Caki2 (cell line): ENCODE measurements around the gene HTRA3. TPM values are rescaled to one million over a fixed set of nuclear protein-coding genes. Genes with fewer than 3 reads are reported as not detected.
"Not testable (repeated sequence)": the region's sequence is repeated elsewhere in the genome, so short reads cannot be mapped to it uniquely, and the experiment has no call there.

Experiments
- DNase-seq: peaks from one replicate; pipeline ENCODE4 v3.0.0-alpha.2; 2015; ENCODE audit warnings: low read depth
- in situ Hi-C: cut with HindIII; loops from 2 replicates; pipeline ENCODE4 v1.10.0; 2016; ENCODE audit warnings: low sequenced_read_pairs, low pct_unique_long_range_greater_than_20kb, mixed read lengths
- total RNA-seq: library from RNA; depleted of rRNA; stranded (reverse); fragments of >200 nt; shearing (Covaris generic); gene quantifications from 2 replicates; pipeline ENCODE4 v1.2.3, GENCODE V29; 2014; ENCODE audit warnings: low replicate concordance

Gene HTRA3
- total RNA-seq, 1 experiment from 2014 or later, result not detected

DNA sequence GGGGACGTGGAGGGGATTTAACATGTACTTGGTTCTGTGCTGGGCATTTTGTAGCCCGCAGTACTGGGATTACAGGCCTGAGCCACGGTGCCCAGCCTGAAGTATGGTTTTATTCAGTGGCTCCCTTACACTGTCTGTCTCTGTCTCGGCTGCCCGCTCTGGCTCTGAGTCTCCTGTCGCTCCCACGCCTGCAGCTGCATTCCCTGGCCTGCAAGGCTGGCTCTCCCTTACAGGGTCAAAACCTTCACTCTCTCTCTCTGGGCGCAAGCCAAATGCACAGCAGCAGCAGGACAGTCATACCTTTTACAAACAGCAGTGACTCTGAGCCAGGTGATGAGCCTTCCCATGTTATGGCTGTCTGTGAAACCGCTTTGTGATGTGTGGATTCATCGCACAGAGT, 72.1 kb downstream of the HTRA3 start:
- in situ Hi-C loops, result no loop called here

GRCh38 chr4:8342651-8343261, 73.2 kb downstream of the HTRA3 start:
- DNase-seq, result no peak
- in situ Hi-C loops, result no loop called here

More for the DNA sequence above, 72.1 kb downstream of the HTRA3 start:
- no peak for DNase-seq

- in situ Hi-C loops, result no loop called here
- DNase-seq, result no peak
Measured at GRCh38 chr4:8343262-8343966, 73.9 kb downstream of the HTRA3 start.

DNA sequence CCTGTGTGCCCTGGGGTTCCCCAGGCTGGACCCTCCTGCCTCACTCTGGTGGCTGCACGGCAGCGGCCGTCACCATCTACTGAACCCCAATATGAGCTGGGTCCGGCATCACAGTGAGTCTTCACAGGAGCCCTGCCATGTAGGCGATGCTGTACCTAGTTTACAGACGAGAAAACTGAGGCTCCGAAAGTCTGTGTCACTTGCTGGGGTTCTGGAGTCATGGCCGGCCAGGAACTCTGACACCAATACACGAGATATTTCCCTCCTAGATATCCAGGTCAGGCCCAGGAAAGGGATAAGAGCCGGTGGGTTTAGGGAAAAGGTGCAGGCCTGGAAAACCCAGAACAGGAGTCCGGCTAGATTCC, 74.4 kb downstream of the HTRA3 start:
- in situ Hi-C loops, result no loop called here
- no peak for DNase-seq

DNA sequence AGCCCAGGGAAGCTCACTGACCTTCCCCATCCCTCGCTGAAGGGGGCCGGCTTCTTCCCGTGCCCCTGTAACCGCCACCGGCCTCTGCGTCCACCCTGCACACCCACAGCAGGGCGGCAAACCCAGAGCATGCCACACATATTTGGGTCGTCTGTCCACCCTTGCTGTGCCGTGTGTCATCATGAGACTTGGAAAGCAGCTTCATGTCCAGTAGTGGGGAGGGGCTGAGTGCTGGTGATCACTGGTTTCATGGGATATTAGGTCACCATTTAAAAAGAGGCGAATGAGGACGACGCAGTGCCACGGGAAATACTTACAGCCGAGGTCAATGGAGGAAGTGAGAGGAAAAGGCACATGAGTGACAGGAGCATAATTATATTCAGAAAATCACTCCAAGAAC, 74.8 kb downstream of the HTRA3 start:
- in situ Hi-C loops, result no loop called here
- DNase-seq, result no peak

- in situ Hi-C loops, result no loop called here
- DNase-seq, result no peak
Measured at GRCh38 chr4:8345053-8345945, 75.7 kb downstream of the HTRA3 start.

GRCh38 chr4:8345946-8346814, 76.6 kb downstream of the HTRA3 start:
- in situ Hi-C loops, result no loop called here
- DNase-seq, result no peak

DNA sequence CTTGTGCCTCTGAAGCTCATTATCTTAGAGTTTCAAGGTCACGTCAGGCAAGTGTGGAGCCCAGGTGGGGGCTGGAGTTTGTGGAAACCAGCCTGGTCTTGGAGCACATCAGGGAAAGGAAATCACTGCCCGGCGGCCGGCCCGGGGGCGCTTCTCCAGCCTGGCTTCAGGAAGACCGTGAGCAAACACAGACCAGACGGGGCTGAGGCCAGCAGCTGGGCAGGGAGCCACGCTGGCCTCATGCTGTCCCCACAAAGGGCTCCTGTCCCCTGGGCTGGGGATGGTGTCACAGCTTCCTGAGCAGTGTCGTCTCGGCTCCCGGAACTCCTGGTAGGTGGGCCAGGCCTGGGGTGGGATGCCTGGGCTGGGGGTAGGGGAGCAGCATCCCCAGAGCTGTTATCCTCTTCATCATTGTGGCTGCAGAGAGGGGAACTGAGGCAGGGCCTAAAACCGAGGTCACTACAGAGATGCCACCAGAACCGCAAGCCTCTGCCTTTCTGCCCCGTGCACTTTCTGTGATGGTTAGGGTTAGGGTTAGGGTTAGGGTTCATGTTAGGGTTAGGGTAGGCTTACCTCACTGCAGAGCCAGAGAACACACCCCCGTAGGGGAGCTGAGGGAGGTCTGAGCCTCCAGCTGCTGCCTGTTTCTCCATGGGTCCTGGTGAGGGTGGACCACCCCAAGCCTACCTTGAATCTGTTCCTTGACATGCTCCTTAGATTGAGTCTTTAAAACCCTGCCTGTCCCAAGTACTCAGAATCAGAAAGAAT, 77.5 kb downstream of the HTRA3 start:
- in situ Hi-C loops, result no loop called here

DNA sequence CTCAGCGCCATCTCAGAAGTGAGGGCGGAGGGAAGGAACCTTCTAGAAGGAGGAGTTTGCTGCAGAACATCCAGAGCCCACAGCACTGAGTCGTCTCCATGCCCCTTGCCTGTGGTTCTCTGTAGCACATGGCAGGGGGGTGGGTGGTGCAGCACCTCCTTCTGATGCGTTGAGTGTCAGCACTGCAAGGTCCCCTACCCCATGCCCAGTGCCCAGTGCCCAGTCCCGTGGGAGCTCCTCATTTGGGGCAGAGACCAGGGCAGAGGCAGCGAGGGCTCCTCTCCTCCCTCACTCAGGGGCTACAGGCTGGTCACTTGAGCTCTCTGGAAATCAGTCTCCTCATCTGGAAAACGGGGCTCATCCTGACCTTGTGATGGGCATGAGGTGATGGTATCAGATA, 78.1 kb downstream of the HTRA3 start:
- in situ Hi-C loops, result no loop called here
- no peak for DNase-seq

More for the DNA sequence above, 77.5 kb downstream of the HTRA3 start:
- DNase-seq, result no peak

GRCh38 chr4:8348071-8348470, 78.5 kb downstream of the HTRA3 start:
- DNase-seq, result no peak

DNA sequence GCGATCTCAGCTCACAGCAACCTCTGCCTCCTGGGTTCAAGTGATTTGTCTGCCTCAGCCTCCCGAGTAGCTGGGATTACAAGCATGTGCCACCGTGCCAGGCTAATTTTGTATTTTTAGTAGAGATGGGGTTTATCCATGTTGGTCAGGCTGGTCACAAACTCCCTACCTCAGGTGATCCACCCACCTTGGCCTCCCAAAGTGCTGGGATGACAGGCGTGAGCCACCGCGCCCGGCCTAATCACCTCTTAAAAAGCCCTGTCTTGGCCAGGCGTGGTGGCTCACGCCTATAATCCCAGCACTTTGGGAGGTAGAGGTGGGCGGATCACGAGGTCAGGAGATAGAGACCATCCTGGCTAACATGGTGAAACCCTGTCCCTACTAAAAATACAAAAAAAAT, 79.7 kb downstream of the HTRA3 start:
- DNase-seq, in situ Hi-C loops: not testable (repeated sequence)

More at GRCh38 chr4:8348071-8348470, 78.5 kb downstream of the HTRA3 start:
- in situ Hi-C loops, result no loop called here

GRCh38 chr4:8349664-8350236, 80.2 kb downstream of the HTRA3 start:
- DNase-seq, result no peak
- in situ Hi-C loops, result no loop called here

GRCh38 chr4:8350352-8350751, 80.8 kb downstream of the HTRA3 start:
- DNase-seq, result no peak
- in situ Hi-C loops, result no loop called here

- no peak for DNase-seq
- in situ Hi-C loops, result no loop called here
Measured at GRCh38 chr4:8350841-8351461, 81.4 kb downstream of the HTRA3 start.

- in situ Hi-C loops, result no loop called here
Measured at GRCh38 chr4:8351931-8352367, 82.4 kb downstream of the HTRA3 start.

DNA sequence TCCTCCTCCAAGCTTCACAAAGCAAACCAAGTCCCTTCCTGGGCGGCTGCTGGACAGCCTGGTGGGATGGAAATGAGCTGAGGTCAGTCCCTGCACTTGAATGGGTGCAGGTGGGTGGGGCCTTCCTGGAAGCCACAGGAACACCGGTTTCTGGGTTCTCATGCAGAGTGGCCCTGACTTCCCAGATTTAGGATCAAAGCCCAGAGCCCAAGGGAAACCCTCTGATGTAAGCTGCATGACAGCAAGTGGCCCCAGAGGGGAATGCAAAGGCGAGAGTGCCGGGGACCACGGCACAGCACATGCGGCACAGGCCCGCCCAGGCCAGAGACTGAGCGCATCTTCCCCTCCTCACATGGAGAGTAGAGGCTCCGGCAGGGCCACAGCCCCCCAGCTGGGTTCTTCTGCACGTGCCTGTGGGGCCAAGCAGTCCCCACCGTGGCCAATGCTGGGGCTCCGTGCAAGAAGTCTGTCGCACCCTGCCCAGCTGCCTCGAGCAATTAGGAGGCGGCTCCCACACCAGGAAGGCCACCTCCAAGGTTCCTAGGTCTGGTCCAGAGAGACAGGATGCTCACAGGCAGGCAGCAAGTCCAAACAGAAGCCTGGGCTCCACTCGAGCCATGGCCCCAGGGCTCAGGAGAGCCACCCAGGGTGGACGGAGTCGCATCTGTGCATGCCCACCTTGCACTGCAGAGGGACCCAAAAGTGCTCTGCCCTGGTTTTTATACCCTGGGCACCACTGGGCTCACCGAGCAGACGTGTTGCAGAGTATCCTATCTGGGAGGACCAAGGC, 83.0 kb downstream of the HTRA3 start:
- in situ Hi-C loops, result no loop called here
- no peak for DNase-seq

More at GRCh38 chr4:8351931-8352367, 82.4 kb downstream of the HTRA3 start:
- DNase-seq, result no peak
